ENCODE data around the gene LRP1.

The LRP1 gene

DNA sequence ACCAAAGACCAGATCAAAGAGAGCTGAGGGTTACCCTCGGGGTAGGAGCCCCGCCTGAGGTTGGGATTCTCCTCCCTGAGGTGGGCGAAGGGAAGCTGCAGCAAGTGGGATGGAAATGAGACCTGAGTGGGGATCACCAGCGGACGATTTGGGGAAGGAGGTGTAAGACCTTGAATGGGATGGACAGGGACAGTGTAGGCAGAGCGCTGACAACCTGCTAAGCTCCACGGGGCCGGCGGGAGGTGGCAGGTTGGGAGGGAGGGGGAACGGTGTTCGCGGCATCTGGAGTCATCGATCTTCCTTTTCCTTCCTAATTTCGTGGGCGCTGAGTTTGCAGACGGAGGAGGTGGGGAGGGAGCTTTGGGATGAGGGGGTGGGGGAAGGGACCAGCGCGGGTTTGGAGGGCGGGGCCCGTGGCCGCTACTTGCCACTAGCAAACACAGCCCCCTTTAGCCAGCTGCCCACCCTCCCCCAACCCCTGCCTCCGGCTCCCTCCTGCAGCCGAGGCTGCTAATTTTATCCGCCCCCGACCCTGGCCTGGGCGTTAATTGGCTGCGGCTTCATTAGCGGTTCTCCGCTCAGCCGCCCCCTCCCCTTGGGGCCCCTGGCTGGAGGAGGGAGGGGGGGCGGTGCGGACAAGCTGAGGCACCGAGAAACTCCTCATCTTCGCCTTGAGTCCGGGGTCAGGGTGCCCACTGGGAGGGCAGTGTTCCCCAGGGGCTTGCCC is 98.5 kb downstream of the LRP1 start:
- no peak for DNase-seq

DNA sequence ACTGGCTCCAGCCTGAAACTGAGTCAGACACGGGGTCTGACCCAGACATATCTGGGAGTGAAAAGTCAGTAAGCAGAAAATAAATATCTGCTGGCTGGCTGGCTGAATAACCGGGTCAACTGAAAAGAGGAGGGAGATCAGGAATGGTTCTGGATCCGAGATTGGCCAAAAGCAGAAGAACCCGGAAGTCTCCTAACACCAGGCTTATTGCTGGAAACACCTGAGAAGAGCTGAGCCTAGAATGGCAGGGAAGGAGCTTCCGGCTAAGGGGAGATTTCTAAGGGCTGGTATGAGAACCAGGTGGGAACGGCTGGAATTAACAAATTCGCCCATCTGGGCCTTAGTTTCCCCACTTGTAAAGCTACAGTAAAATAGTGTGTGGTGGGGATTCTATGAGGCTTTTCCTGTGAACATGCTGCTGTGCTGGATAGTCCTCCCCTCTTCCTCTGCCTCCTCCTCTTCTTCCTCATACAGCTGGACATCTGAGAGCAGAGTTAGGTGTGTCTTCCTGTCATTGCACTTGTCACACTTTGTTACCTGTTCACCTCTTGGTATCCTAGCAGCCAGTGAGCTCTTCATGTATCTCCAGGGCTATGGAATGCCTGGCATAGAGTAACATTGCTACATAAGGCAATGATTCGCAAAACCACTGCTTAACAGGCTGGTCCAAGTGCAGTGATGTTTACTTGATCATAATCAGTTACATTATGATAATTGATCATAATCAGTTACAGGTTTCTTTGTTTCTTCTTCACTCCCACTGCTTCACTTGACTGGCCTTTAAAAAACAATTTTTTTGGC is 99.2 kb downstream of the LRP1 start:
- no peak for DNase-seq

DNA sequence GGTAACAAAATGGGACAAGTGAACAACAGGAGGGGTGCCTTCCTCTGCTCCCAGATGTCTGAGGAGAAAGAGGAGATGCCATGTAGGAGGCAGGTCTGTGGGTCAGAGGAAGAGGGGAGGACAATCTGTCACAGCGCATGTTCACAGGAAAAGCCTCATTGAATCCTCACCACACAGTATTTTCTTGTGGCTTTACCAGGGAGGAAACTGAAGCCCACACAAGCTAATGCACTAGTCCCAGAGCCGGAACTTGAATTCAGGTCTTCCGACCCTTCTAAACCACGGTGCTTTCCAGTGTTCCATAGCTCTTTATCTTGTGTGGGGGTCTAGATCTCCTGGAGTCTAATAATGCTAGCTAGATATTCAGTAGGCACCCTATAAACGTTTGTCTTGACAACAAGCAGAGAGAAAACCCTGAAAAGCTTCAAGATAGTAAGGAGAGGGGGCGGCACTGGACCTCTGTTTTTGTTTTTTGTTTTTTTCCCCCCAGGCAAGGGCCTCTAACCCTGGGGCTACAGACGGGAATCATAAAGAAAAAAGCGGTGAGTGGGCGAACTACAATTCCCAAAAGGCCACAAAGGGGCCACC is 100.9 kb downstream of the LRP1 start:
- DNase-seq, result no peak

DNA sequence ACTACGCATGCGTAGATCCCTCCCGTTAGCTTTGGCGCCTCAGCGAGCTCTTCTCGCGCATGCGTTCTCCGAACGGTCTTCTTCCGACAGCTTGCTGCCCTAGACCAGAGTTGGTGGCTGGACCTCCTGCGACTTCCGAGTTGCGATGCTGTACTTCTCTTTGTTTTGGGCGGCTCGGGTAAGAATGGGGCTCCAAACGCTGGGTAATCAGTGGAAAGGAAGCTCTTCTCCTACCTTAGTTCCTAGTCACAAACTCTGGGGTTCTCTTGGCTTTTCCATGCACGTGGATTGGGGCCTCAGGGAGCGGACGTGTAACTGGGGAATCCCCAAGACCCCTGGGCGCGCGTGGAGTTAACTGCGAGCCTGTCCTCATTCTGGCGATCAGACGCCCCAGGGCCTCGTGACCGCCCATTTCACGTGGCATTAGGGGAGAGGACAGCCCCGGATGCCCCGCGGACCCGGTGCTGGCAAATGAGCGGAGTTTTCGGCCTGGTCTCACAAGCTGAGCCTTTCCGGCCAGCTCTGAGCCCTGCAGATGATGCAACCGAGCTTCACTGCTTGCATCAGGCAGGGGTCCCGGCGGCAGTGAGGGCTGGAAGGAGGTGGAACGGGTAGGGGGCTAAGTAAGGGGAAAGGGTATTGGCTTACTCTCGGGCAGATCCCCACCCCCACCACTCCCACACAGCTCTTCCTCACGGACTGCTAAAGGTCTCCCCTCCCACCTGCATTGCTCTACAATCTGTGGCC is 101.5 kb downstream of the LRP1 start, which contains the start of gene SHMT2:
Gene SHMT2 (plus strand): TSS at position 78 of the 747 bp plus-strand sequence. CDS start 68 bp downstream, at position 146.
- DNase-seq, result peak; percentile 96

DNA sequence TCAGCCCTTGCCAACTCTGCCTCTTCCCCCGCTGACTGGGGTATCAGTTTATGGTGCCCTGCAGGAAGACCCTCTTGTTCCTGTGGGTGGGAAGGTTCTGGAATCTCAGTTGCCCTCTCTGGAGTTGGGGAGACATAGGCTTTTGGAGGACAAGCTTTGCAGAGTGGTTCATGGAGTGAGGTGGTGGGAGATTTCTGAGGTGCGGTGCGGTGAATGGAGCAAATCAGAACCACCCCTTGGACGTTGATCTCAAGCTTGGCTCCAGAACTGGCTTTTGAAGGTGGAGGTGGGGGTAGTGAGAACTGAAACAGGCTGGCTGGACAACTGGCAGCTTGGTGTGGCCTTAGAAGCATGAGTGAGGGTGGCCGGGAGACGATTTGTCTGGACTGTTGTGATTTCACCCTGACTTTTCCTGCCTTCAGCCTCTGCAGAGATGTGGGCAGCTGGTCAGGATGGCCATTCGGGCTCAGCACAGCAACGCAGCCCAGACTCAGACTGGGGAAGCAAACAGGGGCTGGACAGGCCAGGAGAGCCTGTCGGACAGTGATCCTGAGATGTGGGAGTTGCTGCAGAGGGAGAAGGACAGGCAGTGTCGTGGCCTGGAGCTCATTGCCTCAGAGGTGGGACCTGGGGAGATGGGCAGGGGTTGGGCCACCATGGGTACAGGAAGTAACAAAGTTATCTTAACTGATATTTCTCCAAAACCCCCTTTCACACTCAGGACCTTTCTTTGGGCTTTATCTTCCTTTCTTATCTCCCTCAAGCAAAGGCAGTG is 102.3 kb downstream of the LRP1 start:
- DNase-seq, result no peak

DNA sequence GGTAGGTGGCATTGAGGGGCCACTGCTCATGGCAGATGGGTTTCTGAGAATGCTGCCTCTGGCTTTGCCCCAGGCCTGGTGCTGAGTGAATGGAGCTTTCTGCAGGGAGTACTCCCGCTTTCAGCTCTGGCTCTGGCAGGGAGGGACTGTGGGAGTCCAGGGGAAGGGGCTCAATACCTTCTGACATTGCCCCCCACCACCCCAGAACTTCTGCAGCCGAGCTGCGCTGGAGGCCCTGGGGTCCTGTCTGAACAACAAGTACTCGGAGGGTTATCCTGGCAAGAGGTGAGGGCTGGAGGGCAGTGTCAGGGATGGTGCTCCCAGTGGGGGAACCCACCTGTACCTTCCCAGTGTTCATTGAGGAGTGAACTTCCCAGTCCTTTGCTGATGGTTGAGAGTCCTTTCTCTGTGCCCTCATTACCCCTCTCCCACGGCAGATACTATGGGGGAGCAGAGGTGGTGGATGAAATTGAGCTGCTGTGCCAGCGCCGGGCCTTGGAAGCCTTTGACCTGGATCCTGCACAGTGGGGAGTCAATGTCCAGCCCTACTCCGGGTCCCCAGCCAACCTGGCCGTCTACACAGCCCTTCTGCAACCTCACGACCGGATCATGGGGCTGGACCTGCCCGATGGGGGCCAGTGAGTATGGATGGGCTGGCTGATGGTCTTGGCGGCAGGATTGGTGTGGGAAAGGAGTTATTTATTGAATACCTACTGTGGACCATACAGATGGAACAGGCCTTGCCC is 103.2 kb downstream of the LRP1 start:
- no peak for DNase-seq

DNA sequence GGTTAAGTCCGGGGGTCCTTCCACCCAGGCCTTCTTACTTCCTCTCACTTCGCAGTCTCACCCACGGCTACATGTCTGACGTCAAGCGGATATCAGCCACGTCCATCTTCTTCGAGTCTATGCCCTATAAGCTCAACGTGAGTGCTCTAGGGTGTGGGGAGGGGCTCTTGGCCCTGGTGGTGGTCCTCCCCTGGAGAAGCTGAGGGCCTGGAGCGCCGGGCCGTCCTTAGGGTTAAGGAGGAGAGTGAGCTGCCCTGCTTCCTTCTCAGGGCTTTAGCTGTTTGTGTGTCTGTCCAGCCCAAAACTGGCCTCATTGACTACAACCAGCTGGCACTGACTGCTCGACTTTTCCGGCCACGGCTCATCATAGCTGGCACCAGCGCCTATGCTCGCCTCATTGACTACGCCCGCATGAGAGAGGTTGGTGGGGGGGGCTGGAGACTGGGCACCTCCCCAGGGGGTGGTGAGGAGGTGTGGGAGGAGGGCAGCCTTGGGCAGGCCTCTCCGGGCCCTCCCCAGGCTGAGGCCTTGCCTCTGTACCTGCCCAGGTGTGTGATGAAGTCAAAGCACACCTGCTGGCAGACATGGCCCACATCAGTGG is 104.0 kb downstream of the LRP1 start:
- no peak for DNase-seq

DNA sequence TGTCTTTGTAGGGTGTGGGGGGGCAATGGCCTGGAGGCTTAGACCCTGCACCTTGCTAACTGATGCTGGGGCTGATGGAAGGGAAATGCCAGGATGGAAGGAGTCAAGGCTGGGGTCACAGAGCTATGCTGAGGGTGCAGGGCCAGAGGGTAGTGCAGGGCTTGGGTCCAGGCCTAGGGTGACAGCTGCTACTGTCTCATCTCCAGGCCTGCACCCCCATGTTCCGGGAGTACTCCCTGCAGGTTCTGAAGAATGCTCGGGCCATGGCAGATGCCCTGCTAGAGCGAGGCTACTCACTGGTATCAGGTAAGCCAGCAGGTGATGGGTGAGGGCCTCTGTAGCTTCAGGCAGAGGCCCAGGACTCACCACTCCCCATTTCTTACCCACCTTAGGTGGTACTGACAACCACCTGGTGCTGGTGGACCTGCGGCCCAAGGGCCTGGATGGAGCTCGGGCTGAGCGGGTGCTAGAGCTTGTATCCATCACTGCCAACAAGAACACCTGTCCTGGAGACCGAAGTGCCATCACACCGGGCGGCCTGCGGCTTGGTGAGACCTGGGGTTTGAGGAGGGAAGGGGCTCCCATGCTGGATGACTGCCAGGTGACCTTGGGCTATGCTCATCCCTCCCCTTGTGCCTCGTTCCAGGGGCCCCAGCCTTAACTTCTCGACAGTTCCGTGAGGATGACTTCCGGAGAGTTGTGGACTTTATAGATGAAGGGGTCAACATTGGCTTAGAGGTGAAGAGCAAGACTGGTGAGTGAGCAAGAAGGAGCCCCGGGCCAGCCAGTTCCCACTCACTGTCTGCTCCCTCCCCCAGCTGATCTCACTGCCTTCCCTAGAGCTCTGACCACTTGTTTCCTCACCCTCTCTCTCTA is 105.3 kb downstream of the LRP1 start:
- no peak for DNase-seq

DNA sequence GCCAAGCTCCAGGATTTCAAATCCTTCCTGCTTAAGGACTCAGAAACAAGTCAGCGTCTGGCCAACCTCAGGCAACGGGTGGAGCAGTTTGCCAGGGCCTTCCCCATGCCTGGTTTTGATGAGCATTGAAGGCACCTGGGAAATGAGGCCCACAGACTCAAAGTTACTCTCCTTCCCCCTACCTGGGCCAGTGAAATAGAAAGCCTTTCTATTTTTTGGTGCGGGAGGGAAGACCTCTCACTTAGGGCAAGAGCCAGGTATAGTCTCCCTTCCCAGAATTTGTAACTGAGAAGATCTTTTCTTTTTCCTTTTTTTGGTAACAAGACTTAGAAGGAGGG is 105.9 kb downstream of the LRP1 start:
- no peak for DNase-seq

DNA sequence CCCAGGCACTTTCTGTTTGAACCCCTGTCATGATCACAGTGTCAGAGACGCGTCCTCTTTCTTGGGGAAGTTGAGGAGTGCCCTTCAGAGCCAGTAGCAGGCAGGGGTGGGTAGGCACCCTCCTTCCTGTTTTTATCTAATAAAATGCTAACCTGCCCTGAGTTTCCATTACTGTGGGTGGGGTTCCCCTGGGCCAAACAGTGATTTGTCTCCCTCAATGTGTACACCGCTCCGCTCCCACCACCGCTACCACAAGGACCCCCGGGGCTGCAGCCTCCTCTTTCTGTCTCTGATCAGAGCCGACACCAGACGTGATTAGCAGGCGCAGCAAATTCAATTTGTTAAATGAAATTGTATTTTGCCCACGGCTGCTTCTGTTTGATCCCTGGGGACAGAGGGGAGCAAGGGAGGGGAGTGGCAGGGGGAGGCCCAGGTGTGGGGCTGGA is 106.3 kb downstream of the LRP1 start:
- no peak for DNase-seq

DNA sequence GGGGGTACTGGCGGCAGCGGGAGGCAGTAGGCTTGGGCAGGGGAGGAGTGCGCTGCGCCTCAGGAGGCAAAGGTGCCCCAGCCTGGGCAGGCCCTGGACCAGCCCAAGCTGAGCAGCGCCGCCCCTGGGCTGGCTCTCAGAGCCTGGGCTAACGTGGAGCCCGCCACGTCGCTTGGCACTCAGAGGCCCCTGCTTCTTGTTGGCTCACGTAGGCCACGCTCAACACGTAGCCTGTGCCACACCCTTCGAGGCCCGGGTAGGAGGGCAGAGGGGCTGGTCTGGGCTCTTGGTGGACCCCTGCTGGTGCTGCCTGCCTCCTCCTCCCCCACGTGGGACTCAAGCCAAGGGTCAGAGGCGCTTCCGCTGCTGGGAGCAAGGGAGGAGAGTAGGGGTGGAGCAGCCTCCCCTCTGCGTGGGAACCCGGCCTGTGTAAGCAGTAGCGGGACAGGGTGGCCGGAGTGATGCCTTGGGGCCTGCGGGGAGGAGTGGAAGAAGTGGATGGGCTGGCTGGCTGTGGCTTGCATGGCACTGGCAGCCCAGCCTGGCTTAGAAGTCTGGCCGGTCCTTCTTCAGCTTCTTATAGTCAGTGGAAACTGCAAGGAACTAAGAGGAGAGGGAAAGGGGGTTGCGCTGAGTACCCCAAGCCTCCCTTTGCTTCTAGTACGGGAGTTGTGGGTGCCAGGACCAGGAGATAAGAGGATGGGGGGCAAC is 106.9 kb downstream of the LRP1 start:
- DNase-seq, result peak; percentile 56

DNA sequence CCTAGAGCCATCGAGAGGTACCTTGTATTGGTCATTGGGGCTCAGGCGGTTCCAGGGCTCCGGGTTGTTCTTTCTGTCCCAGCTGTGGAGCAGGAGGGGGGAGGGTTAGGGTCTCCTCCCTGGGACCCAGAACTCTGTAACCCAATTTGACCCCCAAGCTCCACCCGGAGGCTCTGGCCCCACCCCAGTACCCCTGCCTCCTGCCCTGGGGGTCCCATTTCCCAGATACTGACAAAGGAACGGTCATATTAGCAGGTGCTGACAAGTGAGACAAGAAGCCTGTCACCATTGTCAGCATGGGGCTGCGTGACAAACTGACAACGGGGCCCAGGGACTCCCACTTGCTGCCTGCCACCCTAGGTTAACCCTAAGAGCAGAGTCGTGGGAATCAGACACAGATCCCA is 107.4 kb downstream of the LRP1 start:
- no peak for DNase-seq

DNA sequence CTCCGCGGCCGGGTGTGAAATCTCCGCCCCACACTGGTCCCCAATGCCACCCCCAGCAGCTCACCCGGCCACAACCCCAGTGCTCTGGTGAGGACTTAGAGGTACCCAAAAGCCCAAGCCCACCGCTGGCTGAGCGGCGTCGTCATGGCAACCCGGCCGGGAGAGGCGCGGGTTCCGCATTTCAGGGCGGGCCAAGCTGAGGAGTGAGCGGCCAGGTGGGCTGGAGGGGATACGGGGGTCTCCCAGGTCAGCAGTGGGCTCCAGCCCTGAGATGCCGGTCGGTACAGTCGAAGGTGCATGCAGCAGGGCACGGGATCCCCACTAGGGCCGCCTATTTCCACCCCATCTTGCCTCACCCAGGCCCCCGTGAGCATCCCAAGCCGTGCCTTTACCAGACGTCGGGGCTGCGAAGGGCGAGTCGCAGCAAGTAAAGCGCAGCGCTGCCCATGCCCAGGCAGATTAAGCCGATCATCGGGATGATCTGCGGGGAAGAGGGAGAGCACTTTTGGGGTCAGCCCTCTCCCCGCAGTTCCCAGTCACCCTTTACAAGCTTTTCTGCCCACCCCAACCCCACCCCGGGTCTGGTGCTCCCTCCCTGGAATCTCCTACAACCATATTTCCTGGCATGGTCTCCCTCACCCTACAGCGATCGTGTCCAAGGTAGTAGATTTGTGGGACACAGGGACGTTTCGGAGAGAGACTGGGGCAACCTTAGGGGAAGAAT is 108.1 kb downstream of the LRP1 start:
- DNase-seq, result no peak

DNA sequence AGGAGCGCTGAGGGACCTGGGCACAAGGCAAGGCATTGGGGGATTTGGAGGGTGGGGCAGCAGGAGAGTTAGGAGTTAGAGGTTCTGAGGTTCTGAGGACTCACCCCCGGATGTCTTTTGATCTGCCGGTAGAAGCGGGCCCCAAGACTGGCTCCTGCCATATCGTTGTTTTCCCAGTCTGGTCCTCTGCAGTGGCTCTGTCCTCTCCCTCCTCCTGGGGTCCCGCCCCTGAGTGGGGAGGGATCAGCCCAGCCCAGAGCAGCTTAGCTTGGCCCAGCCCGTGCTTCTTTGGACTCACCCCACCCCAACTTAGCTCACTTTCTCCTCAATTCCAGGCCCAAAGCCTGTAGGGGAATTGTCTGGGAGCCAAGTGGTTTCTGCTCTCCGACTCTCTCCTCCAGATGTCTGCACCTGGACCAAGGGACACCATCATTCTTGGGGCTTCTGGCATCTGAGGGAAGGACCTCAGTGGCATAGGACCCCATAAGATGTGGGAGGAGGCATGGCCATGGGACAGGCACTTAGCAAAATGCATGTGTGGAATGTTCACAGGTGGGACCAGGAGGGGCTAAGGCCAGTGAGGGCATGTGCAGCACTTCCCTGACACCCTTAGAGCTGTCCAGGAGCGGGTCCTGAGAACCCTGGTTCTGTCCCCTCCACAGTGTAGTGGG is 108.8 kb downstream of the LRP1 start:
- no peak for DNase-seq

DNA sequence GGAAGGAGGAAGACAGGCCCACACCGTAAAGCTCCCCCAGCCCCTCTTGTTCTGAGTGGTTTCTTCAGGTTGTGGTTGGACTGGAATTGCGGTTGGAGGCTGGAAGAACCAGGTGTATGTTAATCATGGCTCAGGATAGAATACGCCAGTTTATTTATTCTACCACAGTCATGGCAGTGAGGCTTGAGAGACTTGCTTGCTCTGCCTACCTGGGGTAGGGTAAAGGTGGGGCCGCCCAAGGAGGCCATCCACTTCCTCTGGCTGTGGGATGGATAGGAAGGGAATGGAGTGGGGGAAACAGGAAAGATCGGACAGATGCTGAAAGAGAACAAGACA is 109.3 kb downstream of the LRP1 start:
- DNase-seq, result no peak

DNA sequence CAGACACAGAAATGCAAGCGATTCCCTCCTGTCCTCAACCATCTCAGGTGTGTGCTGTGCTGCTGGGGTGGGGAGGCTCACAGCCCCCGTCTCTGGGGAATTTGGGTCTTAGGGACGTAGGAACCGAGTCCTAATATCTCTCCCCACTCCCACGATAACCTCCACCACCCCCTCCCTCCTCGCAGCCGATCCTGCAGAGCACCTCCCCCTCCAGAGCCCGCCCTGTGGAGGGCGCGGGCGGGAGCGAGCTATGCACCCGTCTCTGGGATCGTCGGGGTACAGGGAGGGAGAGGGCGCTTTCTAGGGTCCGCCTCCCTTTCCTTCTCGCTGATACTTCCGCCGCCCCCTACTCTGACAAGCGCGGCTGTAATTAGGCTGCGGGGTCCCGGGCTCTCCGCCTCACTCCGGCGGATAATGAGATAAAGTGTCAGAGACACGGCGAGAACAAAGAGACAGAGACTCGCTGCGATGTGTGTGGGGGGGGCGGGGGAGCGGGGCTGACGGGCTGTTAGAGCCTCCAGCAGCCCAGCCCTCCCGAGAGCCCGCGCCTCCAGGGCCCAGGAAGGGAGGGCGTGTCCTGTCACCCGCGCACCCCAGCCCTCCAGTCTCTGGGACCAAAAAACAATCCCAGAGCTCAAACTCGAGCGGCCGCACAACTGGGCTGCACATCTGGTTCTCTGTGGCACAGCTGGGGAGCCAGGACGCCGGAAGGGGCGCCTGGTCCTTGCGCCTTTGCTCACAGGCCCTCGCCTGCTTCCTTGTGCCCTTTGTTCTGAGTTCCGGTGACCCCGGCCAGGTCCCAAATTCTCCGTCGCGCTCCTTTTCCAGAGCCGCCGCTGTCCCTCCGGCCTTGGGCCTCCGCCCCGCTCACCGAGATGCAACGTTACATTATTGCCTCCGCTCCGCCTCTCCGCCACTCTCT is 109.9 kb downstream of the LRP1 start:
- no peak for DNase-seq
